Small intestine (tissue), 7 donors: ENCODE data around the gene LRRC34. TPM values are rescaled to one million over a fixed set of nuclear protein-coding genes. Genes with fewer than 3 reads are reported as not detected.

ENCODE experiments used
- DNase-seq, 2 donors: peaks; one replicate each; pipeline versions ENCODE4 v3.0.0 to v3.0.0-alpha.2; 2013
- FAIRE-seq: peaks from 2 replicates; lab custom pipeline; 2012; peaks lifted over from hg19 to GRCh38; lab: Jason Lieb, UNC
- H3K27ac ChIP-seq, 3 donors: one replicate each; pipeline ENCODE4 v1.5.1; 2013; ENCODE audit warnings: low read length in 2 of 3, mild to moderate bottlenecking in 2 of 3, control low read depth in 1 of 3, inconsistent platforms in 1 of 3, low read depth in 1 of 3, moderate library complexity in 1 of 3
- H3K27me3 ChIP-seq, 3 donors: one replicate each; pipeline ENCODE4 v1.6.1; 2013; ENCODE audit warnings: low read length in 3 of 3, inconsistent platforms in 1 of 3; ENCODE audit not compliant: control insufficient read depth in 3 of 3, insufficient read depth in 3 of 3
- H3K36me3 ChIP-seq, 3 donors: one replicate each; pipeline ENCODE4 v1.6.1; 2013; ENCODE audit warnings: low read length in 3 of 3, inconsistent platforms in 1 of 3, low read depth in 1 of 3, mild to moderate bottlenecking in 1 of 3, moderate library complexity in 1 of 3; ENCODE audit not compliant: control insufficient read depth in 3 of 3, insufficient read depth in 2 of 3
- H3K4me1 ChIP-seq, 3 donors: one replicate each; pipeline ENCODE4 v1.6.1; 2013; ENCODE audit warnings: low read length in 2 of 3, inconsistent platforms in 1 of 3, low read depth in 1 of 3, mild to moderate bottlenecking in 1 of 3, moderate library complexity in 1 of 3; ENCODE audit not compliant: control insufficient read depth in 3 of 3, insufficient read depth in 2 of 3
- H3K4me3 ChIP-seq, 3 donors: one replicate each; pipeline ENCODE4 v1.5.1; 2013; ENCODE audit warnings: low read length in 3 of 3, control low read depth in 1 of 3, inconsistent platforms in 1 of 3, low read depth in 1 of 3, mild to moderate bottlenecking in 1 of 3, moderate library complexity in 1 of 3
- H3K9me3 ChIP-seq, 2 donors: one replicate each; pipeline ENCODE4 v1.6.1; 2013; ENCODE audit warnings: low read depth in 1 of 2, low read length in 1 of 2; ENCODE audit not compliant: control insufficient read depth in 2 of 2, insufficient read depth in 1 of 2
- WGBS, 3 donors: extraction: QIAGEN DNeasy Blood & Tissue Kit; methylation state at CpG; one replicate each; pipeline ENCODE4 v1.1.7; 2013; 5-methylcytosine and 5-hydroxymethylcytosine counted together
- polyA plus RNA-seq, 4 donors: library from polyadenylated mRNA; stranded (reverse) in 3 of 4; unstranded in 1 of 4; fragments of 200-250 nt in 3 of 4; fragments of 120-200 nt in 1 of 4; gene quantifications; one replicate each; pipeline versions ENCODE4 v1.2.1 to v1.2.3, GENCODE V29; 2013
- donor health status: healthy with polysubstance abuse.
- donor health status: control.
- donor health status: control.
- donor health status: Bipolar disorder and iron deficiency.
- donor health status: healthy.

The LRRC34 gene
- polyA plus RNA-seq, 4 donors = 0.94 to 2.2 (median 1.2) TPM; not detected in 1

- Histone ChIP-seq H3K27ac (peak within 1 kb of the TSS; percentile 75 to 92 (median 92)), H3K4me3 (peak within 1 kb of the TSS; percentile 16 to 61 (median 57)), H3K4me1 (peaks cover 0 to 6% (median 0%) of the 10 kb centered on the region in 3 donors), H3K27me3 (no peaks in the 10 kb centered on the region), H3K36me3 (peaks cover 0 to 3% (median 2%) of the 10 kb centered on the region in 3 donors), H3K9me3 (peaks cover 0 to 7% of the 10 kb centered on the region in 2 donors)
- WGBS, 3 donors = 0 to 2% (median 2%) methylated on average over 43 to 51 of the region's 51 CpGs
- DNase-seq (peak; percentile 75 to 92), FAIRE-seq (no peak)
Measured at GRCh38 chr3:169769287-169770181, 43.2 kb downstream of the LRRC34 start, which contains the start of gene ACTRT3. Gene ACTRT3 (minus strand): TSS chr3:169769561. CDS start chr3:169769520, 41 bp downstream.

GRCh38 chr3:169764882-169765612 is 47.7 kb downstream of the LRRC34 start, which contains the start of gene TERC:
Gene TERC (minus strand): TSS chr3:169765060.
- Histone ChIP-seq H3K4me1 (peaks cover 0 to 10% (median 0%) of the 10 kb centered on the region in 3 donors), H3K27me3 (no peaks in the 10 kb centered on the region), H3K9me3 (peaks cover 0 to 16% of the 10 kb centered on the region in 2 donors), H3K27ac (peak within 1 kb of the TSS; percentile 91 to 99 (median 97)), H3K36me3 (peaks cover 0 to 3% (median 0%) of the 10 kb centered on the region in 3 donors), H3K4me3 (peak within 1 kb of the TSS; percentile 74 to 87 (median 77))
- DNase-seq = peak; percentile 96 to 97
- no peak for FAIRE-seq
- 6 to 7% (median 6%) methylated on average over 42 of the region's 42 CpGs for WGBS, 3 donors

GRCh38 chr3:169764312-169764881 is 48.3 kb downstream of the LRRC34 start:
- FAIRE-seq (no peak), DNase-seq (peak; percentile 48 to 79)
- 0% methylated on average over 40 to 46 of the region's 46 CpGs for WGBS, 3 donors
- Histone ChIP-seq H3K36me3 (peaks cover 0 to 3% (median 0%) of the 10 kb centered on the region in 3 donors), H3K27ac (peak overlapping the region; percentile 91 to 99 (median 97)), H3K4me3 (peak overlapping the region; percentile 74 to 87 (median 77)), H3K27me3 (no peaks in the 10 kb centered on the region), H3K4me1 (peaks cover 0 to 10% (median 0%) of the 10 kb centered on the region in 3 donors), H3K9me3 (peaks cover 0 to 21% of the 10 kb centered on the region in 2 donors)

GRCh38 chr3:169760479-169760878 is 52.2 kb downstream of the LRRC34 start:
- H3K4me3 ChIP-seq = no peak overlapping the region
- DNase-seq = peak; percentile 38 to 49
- H3K36me3 ChIP-seq = no peaks in the 10 kb centered on the region
- peaks cover 0 to 16% of the 10 kb centered on the region in 2 donors for H3K9me3 ChIP-seq
- H3K4me1 ChIP-seq = peaks cover 0 to 15% (median 0%) of the 10 kb centered on the region in 3 donors
- H3K27ac ChIP-seq = no peak overlapping the region
- FAIRE-seq = no peak
- WGBS, 3 donors = 54 to 71% (median 55%) methylated on average over 4 of the region's 4 CpGs
- H3K27me3 ChIP-seq = no peaks in the 10 kb centered on the region

- no peak for DNase-seq
- H3K27me3 ChIP-seq = no peaks in the 10 kb centered on the region
- H3K36me3 ChIP-seq = no peaks in the 10 kb centered on the region
- WGBS, 3 donors = 66 to 90% (median 73%) methylated on average over 2 of the region's 2 CpGs
- H3K9me3 ChIP-seq = peaks cover 0 to 14% of the 10 kb centered on the region in 2 donors
- no peak overlapping the region for H3K4me3 ChIP-seq
- no peak overlapping the region for H3K27ac ChIP-seq
- FAIRE-seq = no peak
- peaks cover 0 to 13% (median 0%) of the 10 kb centered on the region in 3 donors for H3K4me1 ChIP-seq
Measured at GRCh38 chr3:169759256-169759655, 53.4 kb downstream of the LRRC34 start.

GRCh38 chr3:169758359-169758994 is 54.2 kb downstream of the LRRC34 start:
- no peak overlapping the region for H3K27ac ChIP-seq
- H3K4me3 ChIP-seq = no peak overlapping the region
- peaks cover 0 to 14% of the 10 kb centered on the region in 2 donors for H3K9me3 ChIP-seq
- no peaks in the 10 kb centered on the region for H3K36me3 ChIP-seq
- H3K4me1 ChIP-seq = peaks cover 0 to 6% (median 0%) of the 10 kb centered on the region in 3 donors
- FAIRE-seq = no peak
- peak in 1 of 2 donors; percentile 56 for DNase-seq
- no peaks in the 10 kb centered on the region for H3K27me3 ChIP-seq
- 11 to 42% (median 28%) methylated on average over 5 of the region's 5 CpGs for whole genome bisulfite sequencing, 3 donors

GRCh38 chr3:169755488-169755887 is 57.2 kb downstream of the LRRC34 start:
- no peak for FAIRE-seq
- no peak overlapping the region for H3K27ac ChIP-seq
- peaks cover 0 to 5% (median 0%) of the 10 kb centered on the region in 3 donors for H3K4me1 ChIP-seq
- no peak overlapping the region for H3K4me3 ChIP-seq
- H3K9me3 ChIP-seq = peaks cover 0 to 9% of the 10 kb centered on the region in 2 donors
- no peak for DNase-seq
- H3K27me3 ChIP-seq = no peaks in the 10 kb centered on the region
- H3K36me3 ChIP-seq = no peaks in the 10 kb centered on the region
- WGBS, 3 donors = 63 to 70% (median 67%) methylated on average over 2 of the region's 2 CpGs
